IPS DF 6.9 (cell line): ENCODE data around the gene RB1.

ENCODE experiments used
- DNase-seq: peaks from one replicate; pipeline ENCODE4 v3.0.0-alpha.2; 2013; ENCODE audit warnings: low read depth, low spot score
- H3K27ac ChIP-seq: one replicate; pipeline ENCODE4 v1.5.1; 2013; ENCODE audit warnings: low read length, control low read depth
- H3K27me3 ChIP-seq: 2 replicates; pipeline ENCODE4 v1.6.1; 2013; ENCODE audit warnings: mild to moderate bottlenecking, low read length; ENCODE audit not compliant: control insufficient read depth, insufficient read depth
- H3K36me3 ChIP-seq: 2 replicates; pipeline ENCODE4 v1.6.1; 2013; ENCODE audit warnings: low read length; ENCODE audit not compliant: control insufficient read depth, insufficient read depth
- H3K4me1 ChIP-seq: 2 replicates; pipeline ENCODE4 v1.6.1; 2013; ENCODE audit warnings: low read length; ENCODE audit not compliant: control insufficient read depth, insufficient read depth
- H3K4me3 ChIP-seq: 2 replicates; pipeline ENCODE4 v1.5.1; 2013; ENCODE audit warnings: mild to moderate bottlenecking, low read length
- H3K9me3 ChIP-seq: 2 replicates; pipeline ENCODE4 v1.6.1; 2013; ENCODE audit warnings: low read length, inconsistent platforms; ENCODE audit not compliant: control insufficient read depth, insufficient read depth
- WGBS: extraction: QIAGEN DNeasy Blood & Tissue Kit; methylation state at CpG from one replicate; pipeline ENCODE4 v1.1.7; 2013; ENCODE audit warnings: mixed read lengths, missing lambda C conversion rate; ENCODE audit not compliant: insufficient read length, insufficient coverage; 5-methylcytosine and 5-hydroxymethylcytosine counted together

The RB1 gene

DNA sequence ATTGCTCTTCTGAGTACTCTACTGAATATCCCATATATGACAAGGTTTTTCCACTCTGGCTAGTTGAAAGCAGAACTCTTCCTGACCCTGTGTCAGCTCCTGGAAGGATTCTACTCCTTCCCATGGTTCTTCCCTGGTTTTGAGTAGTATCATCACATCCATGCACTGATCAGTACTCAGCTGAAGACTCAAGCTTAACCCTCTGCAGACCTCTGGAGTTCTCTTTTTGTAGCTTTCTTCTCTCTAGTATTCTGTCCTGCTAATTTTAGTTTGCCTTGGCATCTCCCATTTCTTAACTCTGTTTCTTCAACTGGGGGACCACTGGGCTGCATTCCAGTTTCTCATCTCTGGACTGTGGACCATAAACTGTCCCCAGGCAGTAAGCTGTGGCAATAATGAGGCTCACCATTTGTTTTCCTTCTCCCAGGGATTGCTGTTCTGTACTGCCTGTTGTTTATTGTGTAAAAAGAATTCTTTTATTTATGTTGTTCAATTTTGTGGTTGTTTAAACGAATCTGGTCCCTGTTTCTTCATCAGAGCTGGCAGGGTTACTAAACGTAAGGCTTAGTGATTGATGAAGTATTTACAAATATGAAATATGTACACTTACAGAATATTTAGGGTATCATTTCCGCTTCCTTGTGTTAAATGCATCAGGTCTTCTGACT lies 89.6 kb downstream of the RB1 start:
- no peak for DNase-seq
- H3K27me3 ChIP-seq = no peaks in the 10 kb centered on the region
- no CpG with 5 or more reads among the region's 3 CpGs for WGBS
- H3K9me3 ChIP-seq = no peaks in the 10 kb centered on the region
- no peaks in the 10 kb centered on the region for H3K4me1 ChIP-seq
- H3K27ac ChIP-seq = no peak overlapping the region
- H3K4me3 ChIP-seq = no peak overlapping the region
- H3K36me3 ChIP-seq = no peaks in the 10 kb centered on the region

- no peaks in the 10 kb centered on the region for H3K9me3 ChIP-seq
- H3K4me1 ChIP-seq = no peaks in the 10 kb centered on the region
- no peaks in the 10 kb centered on the region for H3K36me3 ChIP-seq
- no peaks in the 10 kb centered on the region for H3K27me3 ChIP-seq
- H3K27ac ChIP-seq = no peak overlapping the region
- no peak for DNase-seq
- WGBS = no CpG with 5 or more reads among the region's 2 CpGs
- no peak overlapping the region for H3K4me3 ChIP-seq
Observed at GRCh38 chr13:48393698-48394085, 90.1 kb downstream of the RB1 start.

DNA sequence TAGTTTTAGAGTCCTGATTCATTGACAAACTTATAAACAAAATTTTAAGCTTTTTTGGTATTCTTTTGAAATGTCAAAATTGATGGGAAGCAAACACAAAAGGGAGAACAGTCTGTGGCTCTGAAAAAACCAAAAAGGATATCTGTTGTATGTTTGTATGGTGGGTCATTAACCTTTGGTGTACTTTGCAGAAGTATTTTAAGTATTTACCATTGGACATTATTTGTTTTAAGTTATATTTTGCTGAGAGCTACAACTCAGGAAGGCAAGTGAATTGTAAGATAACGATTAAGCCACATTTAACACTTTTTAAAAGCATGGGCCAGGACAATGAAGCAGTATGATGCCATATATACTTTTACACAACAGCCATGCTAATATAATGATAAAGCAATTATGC lies 94.2 kb downstream of the RB1 start:
- no peak for DNase-seq
- no peaks in the 10 kb centered on the region for H3K4me1 ChIP-seq
- no peak overlapping the region for H3K27ac ChIP-seq
- H3K9me3 ChIP-seq = no peaks in the 10 kb centered on the region
- WGBS = no CpG with 5 or more reads among the region's 1 CpG
- no peak overlapping the region for H3K4me3 ChIP-seq
- no peaks in the 10 kb centered on the region for H3K36me3 ChIP-seq
- H3K27me3 ChIP-seq = no peaks in the 10 kb centered on the region

DNA sequence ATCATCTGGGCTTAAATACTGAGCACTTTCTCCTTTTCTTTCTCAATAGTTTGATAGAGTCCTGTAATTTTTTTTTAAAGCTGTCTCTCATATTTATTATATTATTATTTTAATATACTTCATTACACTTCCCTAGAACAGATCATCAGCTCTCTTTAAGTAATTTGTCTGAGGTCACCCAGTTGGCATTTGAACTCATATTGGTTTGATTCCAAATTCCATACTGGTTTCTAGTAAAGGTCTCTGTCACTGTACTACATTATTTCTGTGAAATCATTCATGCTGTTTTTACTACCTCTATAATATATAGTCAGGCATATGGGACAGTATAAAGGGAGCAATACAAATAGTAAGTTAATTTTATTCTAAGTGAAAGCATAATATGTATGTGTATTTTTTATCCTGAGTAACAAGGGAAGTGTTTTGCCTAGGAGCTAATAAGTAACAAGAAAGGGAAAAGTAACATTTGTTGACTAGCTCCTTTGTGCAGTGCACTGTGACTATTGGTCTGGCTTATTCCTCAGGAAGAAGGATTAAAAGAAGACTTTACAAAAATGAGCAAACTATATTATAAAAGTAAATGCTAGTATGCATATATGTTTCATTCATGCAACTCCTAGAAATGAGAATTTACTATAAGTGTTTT lies 95.0 kb downstream of the RB1 start:
- Histone ChIP-seq H3K27me3 (no peaks in the 10 kb centered on the region), H3K9me3 (no peaks in the 10 kb centered on the region), H3K4me3 (no peak overlapping the region), H3K36me3 (no peaks in the 10 kb centered on the region), H3K27ac (no peak overlapping the region), H3K4me1 (no peaks in the 10 kb centered on the region)
- no peak for DNase-seq

GRCh38 chr13:48400090-48400694 lies 96.6 kb downstream of the RB1 start:
- no peaks in the 10 kb centered on the region for H3K9me3 ChIP-seq
- no peak overlapping the region for H3K4me3 ChIP-seq
- no peaks in the 10 kb centered on the region for H3K4me1 ChIP-seq
- no CpG with 5 or more reads among the region's 2 CpGs for WGBS
- no peaks in the 10 kb centered on the region for H3K36me3 ChIP-seq
- DNase-seq = no peak
- H3K27ac ChIP-seq = no peak overlapping the region
- H3K27me3 ChIP-seq = no peaks in the 10 kb centered on the region

DNA sequence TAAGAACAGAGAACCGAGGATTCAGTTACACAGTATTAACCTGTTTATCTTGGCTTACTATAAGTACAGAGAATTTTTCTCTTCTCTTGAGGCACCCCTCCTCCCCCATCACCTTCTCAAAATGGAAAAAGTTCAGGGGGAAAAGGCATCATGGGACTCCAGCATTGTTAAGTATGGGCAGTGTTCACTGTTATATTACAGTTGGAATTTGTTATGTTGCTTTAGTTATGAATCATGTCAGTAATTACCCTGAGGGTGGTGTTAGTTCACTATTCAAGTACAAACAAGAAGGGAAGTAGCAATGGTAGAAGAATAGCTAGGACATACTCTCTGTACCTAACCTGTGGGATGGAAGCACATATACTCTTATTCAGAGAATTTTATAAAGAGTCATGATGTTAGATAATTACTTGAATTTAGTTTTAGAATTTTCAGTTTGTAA lies 97.3 kb downstream of the RB1 start:
- Histone ChIP-seq H3K27ac (no peak overlapping the region), H3K9me3 (no peaks in the 10 kb centered on the region), H3K36me3 (no peaks in the 10 kb centered on the region), H3K4me3 (no peak overlapping the region), H3K27me3 (no peaks in the 10 kb centered on the region), H3K4me1 (no peaks in the 10 kb centered on the region)
- no CpG with 5 or more reads among the region's 1 CpG for WGBS
- DNase-seq = no peak

GRCh38 chr13:48401480-48401879 lies 97.9 kb downstream of the RB1 start:
- no peaks in the 10 kb centered on the region for H3K27me3 ChIP-seq
- H3K27ac ChIP-seq = no peak overlapping the region

GRCh38 chr13:48402325-48402932 lies 98.9 kb downstream of the RB1 start:
- no peaks in the 10 kb centered on the region for H3K36me3 ChIP-seq
- DNase-seq = no peak
- H3K4me3 ChIP-seq = no peak overlapping the region
- H3K27me3 ChIP-seq = no peaks in the 10 kb centered on the region
- no peaks in the 10 kb centered on the region for H3K4me1 ChIP-seq
- H3K27ac ChIP-seq = no peak overlapping the region
- no CpG with 5 or more reads among the region's 2 CpGs for WGBS
- H3K9me3 ChIP-seq = no peaks in the 10 kb centered on the region

More at GRCh38 chr13:48401480-48401879, 97.9 kb downstream of the RB1 start:
- WGBS = no CpG with 5 or more reads among the region's 2 CpGs
- Histone ChIP-seq H3K9me3 (no peaks in the 10 kb centered on the region), H3K36me3 (no peaks in the 10 kb centered on the region), H3K4me3 (no peak overlapping the region), H3K4me1 (no peaks in the 10 kb centered on the region)
- no peak for DNase-seq

- Histone ChIP-seq H3K4me3 (no peak overlapping the region), H3K4me1 (no peaks in the 10 kb centered on the region), H3K9me3 (no peaks in the 10 kb centered on the region), H3K27me3 (no peaks in the 10 kb centered on the region), H3K36me3 (no peaks in the 10 kb centered on the region), H3K27ac (no peak overlapping the region)
- DNase-seq = no peak
- WGBS = no CpG with 5 or more reads among the region's 2 CpGs
Observed at GRCh38 chr13:48403151-48403631, 99.6 kb downstream of the RB1 start.

DNA sequence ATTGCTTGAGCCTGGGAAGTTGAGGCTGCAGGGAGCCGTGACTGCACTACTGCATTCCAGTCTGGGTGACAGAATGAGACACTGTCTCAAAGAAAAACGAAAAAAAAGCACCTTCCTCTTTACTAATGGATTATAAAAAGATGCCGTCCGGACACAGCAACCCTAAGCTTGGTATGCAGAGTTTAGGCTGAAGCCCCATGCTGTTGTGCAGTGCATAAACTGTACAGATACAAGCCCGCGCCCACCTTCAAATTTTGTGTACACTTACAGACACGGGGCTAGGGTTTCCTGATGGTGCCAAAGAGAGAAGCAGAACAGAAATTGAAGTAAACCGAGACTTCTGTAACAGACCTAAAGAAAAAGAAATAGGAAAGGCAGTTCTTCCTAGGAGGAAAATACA lies 100.4 kb downstream of the RB1 start:
- no CpG with 5 or more reads among the region's 8 CpGs for WGBS
- H3K27ac ChIP-seq = no peak overlapping the region

More for the DNA sequence above, 100.4 kb downstream of the RB1 start:
- no peak overlapping the region for H3K4me3 ChIP-seq
- no peaks in the 10 kb centered on the region for H3K9me3 ChIP-seq
- no peak for DNase-seq
- no peaks in the 10 kb centered on the region for H3K4me1 ChIP-seq
- no peaks in the 10 kb centered on the region for H3K36me3 ChIP-seq
- H3K27me3 ChIP-seq = no peaks in the 10 kb centered on the region
